ENCODE data around the gene ZP4. TPM values are rescaled to one million over a fixed set of nuclear protein-coding genes. Genes with fewer than 3 reads are reported as not detected.

ZP4 gene
- total RNA-seq, 1 donor from 2014 or later, result 0.27 TPM

- no peak overlapping the region for H3K9ac ChIP-seq (ENCODE audit: low read length)
- H2AFZ ChIP-seq (ENCODE audit: low read depth, low read length), result no peak overlapping the region
- no peaks in the 10 kb centered on the region for H3K36me3 ChIP-seq (ENCODE audit: insufficient read depth, low read length)
- no peak overlapping the region for H3K4me3 ChIP-seq (ENCODE audit: insufficient read depth, low read depth, low read length)
- DNase-seq (ENCODE audit: low read depth) (no peak), FAIRE-seq (no peak)
- H3K27me3 ChIP-seq (ENCODE audit: insufficient read depth, low read length), result no peaks in the 10 kb centered on the region
- no peaks in the 10 kb centered on the region for H3K4me1 ChIP-seq (ENCODE audit: insufficient read depth, low read length)
- H3K4me2 ChIP-seq (ENCODE audit: low read length), result no peak overlapping the region
- H3K79me2 ChIP-seq (ENCODE audit: insufficient read depth, low read length), result no peaks in the 10 kb centered on the region
- Mint-ChIP-seq H3K4me3 (ENCODE audit: unreplicated experiment) (no peak overlapping the region), H3K36me3 (ENCODE audit: low read depth, unreplicated experiment) (peaks cover 3% of the 10 kb centered on the region), H3K4me1 (ENCODE audit: low read depth, unreplicated experiment) (peaks cover 13% of the 10 kb centered on the region), H3K27me3 (ENCODE audit: low read depth, unreplicated experiment) (no peaks in the 10 kb centered on the region), H3K9me3 (ENCODE audit: unreplicated experiment) (peaks cover 3% of the 10 kb centered on the region), H3K27ac (ENCODE audit: unreplicated experiment) (no peak overlapping the region)
- TF ChIP-seq EZH2 (IDR thresholded peaks at IDR 0.05; ENCODE audit: insufficient read depth, low read length), result no peak
- TF ChIP-seq, protein P1, sequence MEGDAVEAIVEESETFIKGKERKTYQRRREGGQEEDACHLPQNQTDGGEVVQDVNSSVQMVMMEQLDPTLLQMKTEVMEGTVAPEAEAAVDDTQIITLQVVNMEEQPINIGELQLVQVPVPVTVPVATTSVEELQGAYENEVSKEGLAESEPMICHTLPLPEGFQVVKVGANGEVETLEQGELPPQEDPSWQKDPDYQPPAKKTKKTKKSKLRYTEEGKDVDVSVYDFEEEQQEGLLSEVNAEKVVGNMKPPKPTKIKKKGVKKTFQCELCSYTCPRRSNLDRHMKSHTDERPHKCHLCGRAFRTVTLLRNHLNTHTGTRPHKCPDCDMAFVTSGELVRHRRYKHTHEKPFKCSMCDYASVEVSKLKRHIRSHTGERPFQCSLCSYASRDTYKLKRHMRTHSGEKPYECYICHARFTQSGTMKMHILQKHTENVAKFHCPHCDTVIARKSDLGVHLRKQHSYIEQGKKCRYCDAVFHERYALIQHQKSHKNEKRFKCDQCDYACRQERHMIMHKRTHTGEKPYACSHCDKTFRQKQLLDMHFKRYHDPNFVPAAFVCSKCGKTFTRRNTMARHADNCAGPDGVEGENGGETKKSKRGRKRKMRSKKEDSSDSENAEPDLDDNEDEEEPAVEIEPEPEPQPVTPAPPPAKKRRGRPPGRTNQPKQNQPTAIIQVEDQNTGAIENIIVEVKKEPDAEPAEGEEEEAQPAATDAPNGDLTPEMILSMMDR (IDR thresholded peaks at IDR 0.05; ENCODE audit: insufficient read depth, low read depth, low read length), result no peak
- no peaks in the 10 kb centered on the region for H3K9me3 ChIP-seq (ENCODE audit: insufficient read depth, low read depth, low read length)
- no peak overlapping the region for H3K27ac ChIP-seq (ENCODE audit: low read depth, low read length)
- H4K20me1 ChIP-seq (ENCODE audit: insufficient read depth, low read length), result no peaks in the 10 kb centered on the region
Measured at GRCh38 chr1:237884237-237884636, 6.5 kb downstream of the ZP4 start.

GRCh38 chr1:237879195-237879594, 11.5 kb downstream of the ZP4 start:
- DNase-seq (ENCODE audit: low read depth) (peak; percentile 87), FAIRE-seq (no peak)
- Histone ChIP-seq H3K4me2 (ENCODE audit: low read length) (no peak overlapping the region), H3K27ac (ENCODE audit: low read depth, low read length) (no peak overlapping the region), H2AFZ (ENCODE audit: low read depth, low read length) (no peak overlapping the region), H4K20me1 (ENCODE audit: insufficient read depth, low read length) (no peaks in the 10 kb centered on the region), H3K4me1 (ENCODE audit: insufficient read depth, low read length) (peaks cover 7% of the 10 kb centered on the region), H3K9ac (ENCODE audit: low read length) (no peak overlapping the region), H3K9me3 (ENCODE audit: insufficient read depth, low read depth, low read length) (no peaks in the 10 kb centered on the region), H3K79me2 (ENCODE audit: insufficient read depth, low read length) (no peaks in the 10 kb centered on the region), H3K36me3 (ENCODE audit: insufficient read depth, low read length) (no peaks in the 10 kb centered on the region), H3K4me3 (ENCODE audit: insufficient read depth, low read depth, low read length) (no peak overlapping the region), H3K27me3 (ENCODE audit: insufficient read depth, low read length) (no peaks in the 10 kb centered on the region)
- Mint-ChIP-seq H3K9me3 (ENCODE audit: unreplicated experiment) (peaks cover 3% of the 10 kb centered on the region), H3K27me3 (ENCODE audit: low read depth, unreplicated experiment) (no peaks in the 10 kb centered on the region), H3K4me3 (ENCODE audit: unreplicated experiment) (no peak overlapping the region), H3K36me3 (ENCODE audit: low read depth, unreplicated experiment) (no peaks in the 10 kb centered on the region), H3K27ac (ENCODE audit: unreplicated experiment) (peak overlapping the region; percentile 77), H3K4me1 (ENCODE audit: low read depth, unreplicated experiment) (peaks cover 30% of the 10 kb centered on the region)
- TF ChIP-seq EZH2 (IDR thresholded peaks at IDR 0.05; ENCODE audit: insufficient read depth, low read length), result no peak
- TF ChIP-seq, protein P1 (IDR thresholded peaks at IDR 0.05; ENCODE audit: insufficient read depth, low read depth, low read length), result no peak

- Histone ChIP-seq H3K27me3 (ENCODE audit: insufficient read depth, low read length) (no peaks in the 10 kb centered on the region), H4K20me1 (ENCODE audit: insufficient read depth, low read length) (no peaks in the 10 kb centered on the region), H3K36me3 (ENCODE audit: insufficient read depth, low read length) (no peaks in the 10 kb centered on the region), H3K4me2 (ENCODE audit: low read length) (no peak overlapping the region), H3K9me3 (ENCODE audit: insufficient read depth, low read depth, low read length) (no peaks in the 10 kb centered on the region), H3K4me1 (ENCODE audit: insufficient read depth, low read length) (peaks cover 15% of the 10 kb centered on the region), H2AFZ (ENCODE audit: low read depth, low read length) (no peak overlapping the region), H3K27ac (ENCODE audit: low read depth, low read length) (no peak overlapping the region), H3K4me3 (ENCODE audit: insufficient read depth, low read depth, low read length) (no peak overlapping the region), H3K79me2 (ENCODE audit: insufficient read depth, low read length) (no peaks in the 10 kb centered on the region), H3K9ac (ENCODE audit: low read length) (no peak overlapping the region)
- peaks cover 3% of the 10 kb centered on the region for H3K9me3 Mint-ChIP-seq (ENCODE audit: unreplicated experiment)
- no peaks in the 10 kb centered on the region for H3K36me3 Mint-ChIP-seq (ENCODE audit: low read depth, unreplicated experiment)
- DNase-seq (ENCODE audit: low read depth) (no peak), FAIRE-seq (no peak)
- no peaks in the 10 kb centered on the region for H3K27me3 Mint-ChIP-seq (ENCODE audit: low read depth, unreplicated experiment)
- no peak for TF ChIP-seq EZH2 (IDR thresholded peaks at IDR 0.05; ENCODE audit: insufficient read depth, low read length)
- TF ChIP-seq, protein P1 (IDR thresholded peaks at IDR 0.05; ENCODE audit: insufficient read depth, low read depth, low read length), result no peak
- H3K4me3 Mint-ChIP-seq (ENCODE audit: unreplicated experiment), result no peak overlapping the region
- H3K4me1 Mint-ChIP-seq (ENCODE audit: low read depth, unreplicated experiment), result peaks cover 38% of the 10 kb centered on the region
- H3K27ac Mint-ChIP-seq (ENCODE audit: unreplicated experiment), result peak overlapping the region; percentile 45
Measured at GRCh38 chr1:237878406-237878805, 12.3 kb downstream of the ZP4 start.
